22Rv1 (cell line): Measurements from ENCODE around the gene NLGN4Y.

Source experiments
- H3K27ac ChIP-seq: fragments of 450-650 bp; 2 replicates; pipeline ENCODE4 v1.5.1; 2017
- ZFX ChIP-seq: fragments of 450-650 bp; IDR thresholded peaks from 2 replicates; pipeline ENCODE4 v1.6.1; 2017; ENCODE audit warnings: antibody characterized with exemption, borderline replicate concordance
- TF ChIP-seq, protein P1 (sequence below): fragments of 450-650 bp; IDR thresholded peaks from 2 replicates; pipeline ENCODE4 v1.5.1; 2017; ENCODE audit warnings: mild to moderate bottlenecking

Gene NLGN4Y

DNA sequence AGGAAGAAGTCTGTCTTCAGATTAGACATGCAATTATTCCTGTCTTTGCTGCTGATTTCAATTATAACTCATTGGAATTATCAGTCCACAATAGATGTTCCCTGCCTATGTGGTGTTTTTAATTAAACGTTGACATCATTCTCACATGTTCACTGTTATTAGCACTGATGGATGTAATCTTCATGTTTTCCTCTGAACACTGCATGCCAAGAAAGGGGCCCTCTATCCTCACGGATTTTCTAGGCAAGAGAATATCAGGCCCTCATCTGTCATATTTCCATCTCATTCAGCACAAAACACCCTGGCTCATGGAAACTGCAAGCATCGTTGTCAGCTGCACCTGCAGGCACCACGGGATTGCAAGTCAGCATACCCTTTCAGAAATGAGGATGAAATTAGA lies 224.0 kb downstream of the NLGN4Y start:
- no peak overlapping the region for H3K27ac ChIP-seq
- TF ChIP-seq ZFX: no peak
- TF ChIP-seq, protein P1, sequence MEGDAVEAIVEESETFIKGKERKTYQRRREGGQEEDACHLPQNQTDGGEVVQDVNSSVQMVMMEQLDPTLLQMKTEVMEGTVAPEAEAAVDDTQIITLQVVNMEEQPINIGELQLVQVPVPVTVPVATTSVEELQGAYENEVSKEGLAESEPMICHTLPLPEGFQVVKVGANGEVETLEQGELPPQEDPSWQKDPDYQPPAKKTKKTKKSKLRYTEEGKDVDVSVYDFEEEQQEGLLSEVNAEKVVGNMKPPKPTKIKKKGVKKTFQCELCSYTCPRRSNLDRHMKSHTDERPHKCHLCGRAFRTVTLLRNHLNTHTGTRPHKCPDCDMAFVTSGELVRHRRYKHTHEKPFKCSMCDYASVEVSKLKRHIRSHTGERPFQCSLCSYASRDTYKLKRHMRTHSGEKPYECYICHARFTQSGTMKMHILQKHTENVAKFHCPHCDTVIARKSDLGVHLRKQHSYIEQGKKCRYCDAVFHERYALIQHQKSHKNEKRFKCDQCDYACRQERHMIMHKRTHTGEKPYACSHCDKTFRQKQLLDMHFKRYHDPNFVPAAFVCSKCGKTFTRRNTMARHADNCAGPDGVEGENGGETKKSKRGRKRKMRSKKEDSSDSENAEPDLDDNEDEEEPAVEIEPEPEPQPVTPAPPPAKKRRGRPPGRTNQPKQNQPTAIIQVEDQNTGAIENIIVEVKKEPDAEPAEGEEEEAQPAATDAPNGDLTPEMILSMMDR: no peak

DNA sequence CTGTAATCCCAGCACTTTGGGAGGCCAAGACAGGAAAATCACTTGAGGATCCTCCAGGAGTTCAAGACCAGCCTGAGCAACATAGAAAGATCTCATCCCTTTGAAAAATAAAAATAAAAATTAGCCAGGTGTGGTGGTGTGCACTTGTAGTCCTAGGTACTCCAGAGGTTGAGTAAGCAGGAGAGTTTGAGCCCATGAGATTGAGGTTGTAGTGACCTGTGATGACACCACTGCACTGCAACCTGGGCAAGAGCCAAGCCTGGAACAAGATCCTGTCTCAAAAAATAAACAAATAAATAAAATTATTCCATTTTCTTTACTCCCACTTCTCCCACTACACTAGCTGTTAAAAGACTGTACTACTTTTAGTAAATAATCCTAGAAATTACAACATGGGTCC lies 231.2 kb downstream of the NLGN4Y start:
- no peak for TF ChIP-seq ZFX
- TF ChIP-seq, protein P1: no peak
- no peak overlapping the region for H3K27ac ChIP-seq

DNA sequence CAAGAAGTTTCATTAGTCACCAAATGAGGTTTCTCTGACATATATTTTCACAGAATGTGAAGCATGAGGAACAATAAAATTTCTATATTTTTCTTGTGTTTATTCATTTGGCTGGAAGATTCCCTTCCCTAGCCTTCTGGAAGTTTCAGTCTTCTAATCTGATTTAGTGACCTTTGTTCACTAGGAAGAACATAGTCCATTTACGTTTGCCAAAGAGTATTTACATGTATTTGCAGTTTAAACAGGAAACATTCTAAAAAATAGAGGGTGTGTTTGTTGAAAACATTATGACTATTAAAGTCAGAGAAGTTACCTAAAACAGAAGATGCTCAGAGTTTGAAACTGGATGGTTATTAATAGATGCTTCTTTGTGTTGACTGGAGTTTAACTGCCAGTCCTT lies 238.6 kb downstream of the NLGN4Y start:
- no peak for TF ChIP-seq ZFX
- TF ChIP-seq, protein P1: no peak
- H3K27ac ChIP-seq: no peak overlapping the region

DNA sequence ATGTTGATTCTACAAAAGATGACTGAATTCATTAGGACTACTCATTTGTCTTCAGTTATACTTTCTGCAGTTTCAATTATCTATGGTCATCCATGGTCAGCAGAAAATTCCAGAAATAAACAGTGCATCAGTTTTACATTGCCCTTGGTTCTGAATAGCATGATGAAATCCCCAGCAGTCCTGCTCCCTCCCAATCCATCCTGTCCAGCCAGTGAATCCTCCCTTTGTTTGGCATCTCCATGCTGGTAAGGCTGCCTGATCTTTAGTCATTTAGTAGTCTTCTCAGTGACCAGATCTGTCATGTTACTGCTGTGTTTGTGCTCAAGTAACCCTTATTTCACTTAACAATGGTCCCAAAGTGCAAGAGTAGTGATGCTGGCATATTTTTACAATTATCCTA lies 239.3 kb downstream of the NLGN4Y start:
- H3K27ac ChIP-seq: no peak overlapping the region
- TF ChIP-seq, protein P1: no peak
- no peak for TF ChIP-seq ZFX

DNA sequence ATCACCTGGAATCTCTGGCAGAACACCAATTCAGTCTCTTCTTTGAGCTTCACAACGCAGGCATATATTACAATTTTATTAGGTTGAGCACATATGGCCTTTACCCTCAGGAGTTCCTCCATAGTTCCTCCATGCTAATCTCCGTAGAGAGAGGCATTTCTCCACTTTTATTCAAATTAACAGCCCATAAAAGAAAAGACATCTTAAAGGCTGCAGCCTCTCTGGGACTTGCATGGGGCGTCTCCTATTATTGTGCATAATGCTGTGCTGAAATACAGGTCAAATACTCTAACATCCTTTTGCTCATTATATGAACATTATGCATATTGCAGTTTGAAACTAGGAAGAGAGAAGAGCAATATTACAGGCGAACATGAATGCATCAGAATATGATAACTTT lies 253.9 kb downstream of the NLGN4Y start:
- TF ChIP-seq, protein P1: no peak
- no peak for TF ChIP-seq ZFX
- H3K27ac ChIP-seq: no peak overlapping the region

DNA sequence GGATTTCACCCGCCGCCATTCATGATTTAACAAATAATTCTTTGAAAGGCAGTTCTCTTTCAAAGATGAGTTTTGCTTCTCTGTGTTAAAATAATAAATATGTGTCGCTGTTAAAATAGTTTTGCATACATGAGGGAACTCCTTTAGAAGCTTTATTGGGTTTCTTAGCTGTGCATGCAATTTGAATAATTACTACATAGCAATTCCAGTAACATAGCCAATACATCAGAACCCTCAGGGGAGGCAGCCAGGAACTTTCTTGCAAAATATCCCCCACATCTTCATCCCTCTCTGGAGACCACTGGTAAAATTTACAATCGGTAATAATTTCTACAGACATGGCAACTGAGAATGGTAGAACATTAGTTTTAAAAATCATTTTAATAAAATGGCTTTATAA lies 268.8 kb downstream of the NLGN4Y start:
- no peak for TF ChIP-seq ZFX
- TF ChIP-seq, protein P1: no peak
- H3K27ac ChIP-seq: no peak overlapping the region

DNA sequence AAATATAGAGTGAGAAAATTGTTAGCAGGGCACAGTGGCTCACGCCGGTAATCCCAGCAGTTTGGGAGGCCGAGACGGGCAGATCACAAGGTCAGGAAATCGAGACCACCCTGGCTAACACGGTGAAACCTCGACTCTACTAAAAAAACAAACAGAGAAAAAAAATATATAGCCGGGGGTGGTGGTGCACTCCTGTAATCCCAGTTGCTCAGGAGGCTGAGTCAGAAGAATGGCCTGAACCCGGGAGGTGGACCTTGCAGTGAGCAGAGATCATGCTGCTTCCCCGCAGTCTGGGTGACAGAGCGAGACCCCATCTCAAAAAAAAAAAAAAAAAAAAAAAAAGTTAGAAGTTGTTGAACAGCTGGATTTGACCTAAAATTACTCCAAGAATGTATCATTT lies 269.3 kb downstream of the NLGN4Y start:
- TF ChIP-seq, protein P1: no peak
- TF ChIP-seq ZFX: no peak
- no peak overlapping the region for H3K27ac ChIP-seq
